Limb (tissue), 2 donors: ENCODE measurements around the gene C1QTNF1.
"Not testable (repeated sequence)": the region's sequence is repeated elsewhere in the genome, so short reads cannot be mapped to it uniquely, and the experiment has no call there.

Source experiments
- DNase-seq, 2 donors: peaks; one replicate each; pipeline ENCODE4 v3.0.0-alpha.2; 2016; ENCODE audit errors: extremely low spot score in 2 of 2

The C1QTNF1 gene

GRCh38 chr17:79005063-79005861, 18.7 kb upstream of the C1QTNF1 start:
- DNase-seq: peak in 1 of 2 donors; percentile 13

- no peak for DNase-seq
These were observed 17.9 kb upstream of the C1QTNF1 start for GRCh38 chr17:79006046-79006445.

GRCh38 chr17:79006794-79007503, 17.0 kb upstream of the C1QTNF1 start:
- DNase-seq: no peak

- no peak for DNase-seq
These were observed 16.2 kb upstream of the C1QTNF1 start for GRCh38 chr17:79007504-79008381.

GRCh38 chr17:79008666-79009387, 15.1 kb upstream of the C1QTNF1 start:
- no peak for DNase-seq

- peak; percentile 91 for DNase-seq
These were observed 14.3 kb upstream of the C1QTNF1 start, which contains the start of gene CANT1 for GRCh38 chr17:79009397-79010303. TSS of gene CANT1 (minus strand) at chr17:79009764. CDS start at chr17:78997622, 12,142 bp downstream.

- DNase-seq: peak in 1 of 2 donors; percentile 39
These were observed 13.7 kb upstream of the C1QTNF1 start for GRCh38 chr17:79010304-79010646.

GRCh38 chr17:79011451-79012147, 12.4 kb upstream of the C1QTNF1 start:
- DNase-seq: no peak

GRCh38 chr17:79012563-79013134, 11.3 kb upstream of the C1QTNF1 start:
- no peak for DNase-seq

- DNase-seq: no peak
These were observed 9.7 kb upstream of the C1QTNF1 start for GRCh38 chr17:79014158-79014758.

- no peak for DNase-seq
These were observed 6.2 kb upstream of the C1QTNF1 start for GRCh38 chr17:79017546-79018369.

- no peak for DNase-seq
These were observed 5.6 kb upstream of the C1QTNF1 start for GRCh38 chr17:79018370-79018695.

GRCh38 chr17:79019261-79019631, 4.7 kb upstream of the C1QTNF1 start:
- no peak for DNase-seq

- DNase-seq: peak; percentile 60 to 65
These were observed 4.1 kb upstream of the C1QTNF1 start for GRCh38 chr17:79019632-79020584.

GRCh38 chr17:79020631-79021301, 3.2 kb upstream of the C1QTNF1 start:
- DNase-seq: no peak

GRCh38 chr17:79021929-79022328, 2.0 kb upstream of the C1QTNF1 start:
- not testable (repeated sequence) for DNase-seq
